Uterus (tissue), 4 donors: ENCODE data around the gene KCNIP1. TPM values are rescaled to one million over a fixed set of nuclear protein-coding genes. Genes with fewer than 3 reads are reported as not detected.
A peak's percentile ranks its signal among the peaks of the same experiment; 100 is the strongest.

Experiments
- DNase-seq, 2 donors: peaks; one replicate each; pipeline ENCODE4 v3.0.0-alpha.2; 2019 to 2020
- H3K27ac ChIP-seq, 2 donors: fragments of 200-600 bp; sonication (generic); 1 replicate in 1 of 2; 2 replicates in 1 of 2; pipeline ENCODE4 v1.5.1; 2016 to 2018
- H3K27me3 ChIP-seq, 2 donors: fragments of 200-600 bp; sonication (generic); one replicate each; pipeline ENCODE4 v1.5.1; 2018 to 2019; ENCODE audit warnings: control low read depth in 1 of 2
- H3K36me3 ChIP-seq, 2 donors: fragments of 200-600 bp; sonication (generic); one replicate each; pipeline ENCODE4 v1.5.1; 2019; ENCODE audit warnings: control low read depth in 1 of 2
- H3K4me1 ChIP-seq, 2 donors: fragments of 200-600 bp; sonication (generic); one replicate each; pipeline ENCODE4 v1.5.1; 2018 to 2019; ENCODE audit warnings: control low read depth in 1 of 2
- H3K4me3 ChIP-seq, 2 donors: fragments of 200-600 bp; sonication (generic); 1 replicate in 1 of 2; 2 replicates in 1 of 2; pipeline ENCODE4 v1.5.1; 2018 to 2019; ENCODE audit warnings: mild to moderate bottlenecking in 1 of 2
- H3K9me3 ChIP-seq, 2 donors: fragments of 200-600 bp; sonication (generic); one replicate each; pipeline ENCODE4 v1.5.1; 2019; ENCODE audit warnings: control low read depth in 1 of 2
- CTCF ChIP-seq, 4 experiments: fragments of 200-600 bp in 2 of 4; fragments of 450-650 bp in 2 of 4; sonication (generic) in 2 of 4; IDR thresholded peaks; one replicate each; pipeline ENCODE4 v1.5.1; 2016 to 2019; ENCODE audit warnings: antibody characterized with exemption in 4 of 4, mild to moderate bottlenecking in 2 of 4, moderate library complexity in 1 of 4
- POLR2A ChIP-seq, 2 donors: fragments of 450-650 bp; IDR thresholded peaks; one replicate each; pipeline ENCODE4 v1.6.1; 2016; ENCODE audit warnings: antibody characterized with exemption in 2 of 2, mild to moderate bottlenecking in 1 of 2, moderate library complexity in 1 of 2
- intact Hi-C: fragments of 100-400 bp; cut with DNase I; formaldehyde crosslinking; loops from one replicate; pipeline ENCODE4 v1.15.1; 2023; ENCODE audit warnings: low total_unique reads
- total RNA-seq, 4 donors: library from RNA; depleted of rRNA in 3 of 4; stranded (reverse); fragments of >200 nt in 3 of 4; gene quantifications; one replicate each; pipeline versions ENCODE4 v1.1.0 to v1.2.4, GENCODE V29; 2014 to 2023
- donor health status: DM: yes; HTN: yes; CAD: no.

Gene KCNIP1
- total RNA-seq, 4 donors from 2014 or later = 1.3 to 7.0 (median 3.9) TPM

- no peaks in the 10 kb centered on the region for H3K27me3 ChIP-seq
- no peaks in the 10 kb centered on the region for H3K36me3 ChIP-seq
- TF ChIP-seq POLR2A (IDR thresholded peaks at IDR 0.05) = no peak
- TF ChIP-seq CTCF (IDR thresholded peaks at IDR 0.05) = no peak
- H3K9me3 ChIP-seq = no peaks in the 10 kb centered on the region
- peaks cover 0 to 9% of the 10 kb centered on the region in 2 donors for H3K4me1 ChIP-seq
- no peak for DNase-seq
- intact Hi-C loops = loop anchor here (2.0 kb wide), 1 partner anchor 198 kb away; no protein-coding TSS in a partner anchor
- no peak overlapping the region for H3K4me3 ChIP-seq
- H3K27ac ChIP-seq = no peak overlapping the region
Measured at GRCh38 chr5:170630711-170631141, 126.9 kb downstream of the KCNIP1 start.

- H3K27me3 ChIP-seq = no peaks in the 10 kb centered on the region
- intact Hi-C loops = loop anchor here (2.0 kb wide), 1 partner anchor 199 kb away; no protein-coding TSS in a partner anchor
- H3K4me1 ChIP-seq = peaks cover 0 to 9% of the 10 kb centered on the region in 2 donors
- no peak for TF ChIP-seq POLR2A (IDR thresholded peaks at IDR 0.05)
- TF ChIP-seq CTCF (IDR thresholded peaks at IDR 0.05) = no peak
- H3K27ac ChIP-seq = peak overlapping the region in 1 of 2 donors; percentile 40
- no peaks in the 10 kb centered on the region for H3K36me3 ChIP-seq
- no peaks in the 10 kb centered on the region for H3K9me3 ChIP-seq
- no peak overlapping the region for H3K4me3 ChIP-seq
- DNase-seq = no peak
Measured at GRCh38 chr5:170631466-170632195, 127.8 kb downstream of the KCNIP1 start.

GRCh38 chr5:170632266-170632984 lies 128.6 kb downstream of the KCNIP1 start:
- intact Hi-C loops = no loop called here
- TF ChIP-seq POLR2A (IDR thresholded peaks at IDR 0.05) (no peak), CTCF (IDR thresholded peaks at IDR 0.05) (no peak)
- H3K27ac ChIP-seq = peak overlapping the region; percentile 79 to 85

GRCh38 chr5:170632985-170633234 lies 129.1 kb downstream of the KCNIP1 start:
- Histone ChIP-seq H3K36me3 (no peaks in the 10 kb centered on the region), H3K9me3 (no peaks in the 10 kb centered on the region), H3K4me3 (peak overlapping the region; percentile 12 to 19), H3K4me1 (peaks cover 0 to 9% of the 10 kb centered on the region in 2 donors), H3K27me3 (no peaks in the 10 kb centered on the region), H3K27ac (peak overlapping the region; percentile 79 to 85)
- peak; percentile 67 to 77 for DNase-seq
- intact Hi-C loops = no loop called here
- TF ChIP-seq POLR2A (IDR thresholded peaks at IDR 0.05) (peak in 1 of 2 donors; percentile 23), CTCF (IDR thresholded peaks at IDR 0.05) (peak; percentile 92 to 97 (median 94))

More at GRCh38 chr5:170632266-170632984, 128.6 kb downstream of the KCNIP1 start:
- Histone ChIP-seq H3K9me3 (no peaks in the 10 kb centered on the region), H3K36me3 (no peaks in the 10 kb centered on the region), H3K4me3 (peak overlapping the region in 1 of 2 donors; percentile 19), H3K4me1 (peaks cover 0 to 9% of the 10 kb centered on the region in 2 donors), H3K27me3 (no peaks in the 10 kb centered on the region)
- DNase-seq = peak in 1 of 2 donors; percentile 31
